ENCODE data around the gene TOR2A.

- TF ChIP-seq CEBPB (IDR thresholded peaks at IDR 0.05; ENCODE audit: low read depth, low read length) (no peak), SIN3A (conservative IDR thresholded peaks at IDR 0.05 in 1 of 2, IDR thresholded peaks at IDR 0.05 in 1 of 2; ENCODE audit: low read depth in 1 of 2, low read length in 2 of 2) (no peak), CTCF (IDR thresholded peaks at IDR 0.05; ENCODE audit: control extremely low read depth in 1 of 3, insufficient read depth in 1 of 3, low read depth in 1 of 3, low read length in 3 of 3) (no peak), MAX (IDR thresholded peaks at IDR 0.05) (no peak), ATF2 (IDR thresholded peaks at IDR 0.05; ENCODE audit: low read length) (no peak), TCF12 (IDR thresholded peaks at IDR 0.05; ENCODE audit: low read depth, low read length) (no peak), ZNF274 (IDR thresholded peaks at IDR 0.05; ENCODE audit: borderline replicate concordance, extremely low read depth, low read length) (no peak), NRF1 (IDR thresholded peaks at IDR 0.05; ENCODE audit: low read depth, low read length) (no peak), EZH2 (IDR thresholded peaks at IDR 0.05; ENCODE audit: low read depth, low read length, severe bottlenecking) (no peak)
Observed at GRCh38 chr9:127690735-127691134, 44.4 kb downstream of the TOR2A start.
